Memory B cell (primary cell): ENCODE measurements around the gene PKD1.

Source experiments
- ATAC-seq: fragments of 150-1000 bp; cut with Tn5 transposase; 2 replicates; pipeline ENCODE4 v1.10.0; 2021; ENCODE audit warnings: low read depth, mild to moderate bottlenecking, moderate library complexity
- DNase-seq, 2 donors: peaks; one replicate each; pipeline ENCODE4 v3.0.0; 2022; ENCODE audit warnings: low spot score in 2 of 2
- H3K27ac Mint-ChIP-seq: one replicate; pipeline ENCODE4 v1.8.0; 2022; ENCODE audit warnings: mild to moderate bottlenecking, moderate library complexity, mixed read lengths
- H3K27me3 Mint-ChIP-seq: one replicate; pipeline ENCODE4 v1.8.0; 2022; ENCODE audit warnings: mixed read lengths
- H3K36me3 Mint-ChIP-seq: one replicate; pipeline ENCODE4 v1.8.0; 2022; ENCODE audit warnings: mild to moderate bottlenecking, mixed read lengths
- H3K4me1 Mint-ChIP-seq: one replicate; pipeline ENCODE4 v1.8.0; 2022; ENCODE audit warnings: mixed read lengths
- H3K4me3 Mint-ChIP-seq: one replicate; pipeline ENCODE4 v1.8.0; 2022; ENCODE audit warnings: mild to moderate bottlenecking, moderate library complexity, mixed read lengths
- H3K9me3 Mint-ChIP-seq: one replicate; pipeline ENCODE4 v1.8.0; 2022; ENCODE audit warnings: mixed read lengths

PKD1 gene

DNA sequence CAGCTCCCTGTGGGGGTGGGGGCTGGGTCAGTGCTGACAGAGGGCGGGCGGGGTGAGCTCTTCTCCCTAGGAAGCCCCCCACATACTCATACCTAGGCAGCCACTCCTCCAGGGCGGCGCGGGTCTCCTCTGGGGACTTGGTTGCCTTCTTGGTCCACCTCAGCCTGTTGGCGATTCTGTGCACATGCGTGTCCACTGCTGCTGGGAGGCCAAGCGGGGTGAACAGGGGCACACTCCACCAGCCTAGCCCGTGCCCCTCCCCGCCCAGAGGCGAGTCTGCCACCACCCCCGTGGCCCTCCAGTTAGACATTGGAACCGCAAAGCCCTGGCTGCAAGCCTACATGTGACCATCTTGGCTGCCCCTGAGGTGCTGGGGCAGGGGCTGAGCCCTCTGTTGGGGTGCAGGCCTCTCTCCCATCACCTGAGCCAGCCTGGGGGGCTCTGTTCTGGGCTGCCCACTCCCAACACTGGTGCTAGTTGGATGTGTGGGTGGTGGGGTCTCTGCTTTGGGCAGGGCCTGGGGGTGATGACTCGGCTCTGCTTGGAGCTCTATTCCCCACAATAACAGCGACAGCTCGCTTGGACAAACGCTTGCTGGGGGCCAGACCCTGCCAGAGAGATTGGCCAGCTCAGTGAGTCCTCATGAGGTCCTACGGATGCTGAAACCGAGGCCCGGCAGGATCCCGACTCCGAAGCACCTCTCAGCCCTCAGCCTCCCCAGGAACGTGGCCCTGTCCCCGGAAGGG is 95.5 kb downstream of the PKD1 start:
- H3K27ac Mint-ChIP-seq: no peak overlapping the region
- peaks cover 2% of the 10 kb centered on the region for H3K4me1 Mint-ChIP-seq
- no peak for ATAC-seq
- no peak overlapping the region for H3K4me3 Mint-ChIP-seq
- peaks cover 7% of the 10 kb centered on the region for H3K27me3 Mint-ChIP-seq
- DNase-seq: no peak
- H3K36me3 Mint-ChIP-seq: peaks cover 4% of the 10 kb centered on the region
- no peaks in the 10 kb centered on the region for H3K9me3 Mint-ChIP-seq

GRCh38 chr16:2039274-2040031 is 96.2 kb downstream of the PKD1 start:
- Mint-ChIP-seq H3K27me3 (peaks cover 9% of the 10 kb centered on the region), H3K36me3 (peaks cover 4% of the 10 kb centered on the region), H3K9me3 (no peaks in the 10 kb centered on the region), H3K4me3 (no peak overlapping the region), H3K4me1 (peaks cover 2% of the 10 kb centered on the region), H3K27ac (no peak overlapping the region)
- no peak for DNase-seq
- no peak for ATAC-seq
